Measurements from ENCODE around the gene SMAP1. TPM values are rescaled to one million over a fixed set of nuclear protein-coding genes. Genes with fewer than 3 reads are reported as not detected.

The SMAP1 gene
- total RNA-seq, 2 donors from 2014 or later: 26.0 to 30.3 TPM

GRCh38 chr6:70884074-70884983 is 216.6 kb downstream of the SMAP1 start:
- TF ChIP-seq POLR2A (IDR thresholded peaks at IDR 0.05): no peak
- TF ChIP-seq, protein P1, sequence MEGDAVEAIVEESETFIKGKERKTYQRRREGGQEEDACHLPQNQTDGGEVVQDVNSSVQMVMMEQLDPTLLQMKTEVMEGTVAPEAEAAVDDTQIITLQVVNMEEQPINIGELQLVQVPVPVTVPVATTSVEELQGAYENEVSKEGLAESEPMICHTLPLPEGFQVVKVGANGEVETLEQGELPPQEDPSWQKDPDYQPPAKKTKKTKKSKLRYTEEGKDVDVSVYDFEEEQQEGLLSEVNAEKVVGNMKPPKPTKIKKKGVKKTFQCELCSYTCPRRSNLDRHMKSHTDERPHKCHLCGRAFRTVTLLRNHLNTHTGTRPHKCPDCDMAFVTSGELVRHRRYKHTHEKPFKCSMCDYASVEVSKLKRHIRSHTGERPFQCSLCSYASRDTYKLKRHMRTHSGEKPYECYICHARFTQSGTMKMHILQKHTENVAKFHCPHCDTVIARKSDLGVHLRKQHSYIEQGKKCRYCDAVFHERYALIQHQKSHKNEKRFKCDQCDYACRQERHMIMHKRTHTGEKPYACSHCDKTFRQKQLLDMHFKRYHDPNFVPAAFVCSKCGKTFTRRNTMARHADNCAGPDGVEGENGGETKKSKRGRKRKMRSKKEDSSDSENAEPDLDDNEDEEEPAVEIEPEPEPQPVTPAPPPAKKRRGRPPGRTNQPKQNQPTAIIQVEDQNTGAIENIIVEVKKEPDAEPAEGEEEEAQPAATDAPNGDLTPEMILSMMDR (IDR thresholded peaks at IDR 0.05): peak; percentile 79 to 96 (median 88)
- Histone ChIP-seq H3K4me1 (replicated peaks) (no peaks in the 10 kb centered on the region), H3K4me3 (no peak overlapping the region), H3K27ac (no peak overlapping the region), H3K27me3 (replicated peaks; ENCODE audit: insufficient read depth) (no peaks in the 10 kb centered on the region), H3K36me3 (no peaks in the 10 kb centered on the region), H3K9me3 (no peaks in the 10 kb centered on the region)
- DNase-seq (ENCODE audit: low spot score): peak; percentile 54
- intact Hi-C loops (cut with DNase I): loop anchor here (2.0 kb wide), 1 partner anchor 178 kb away; no protein-coding TSS in a partner anchor
- 46% methylated on average over 17 of the region's 17 CpGs for WGBS

DNA sequence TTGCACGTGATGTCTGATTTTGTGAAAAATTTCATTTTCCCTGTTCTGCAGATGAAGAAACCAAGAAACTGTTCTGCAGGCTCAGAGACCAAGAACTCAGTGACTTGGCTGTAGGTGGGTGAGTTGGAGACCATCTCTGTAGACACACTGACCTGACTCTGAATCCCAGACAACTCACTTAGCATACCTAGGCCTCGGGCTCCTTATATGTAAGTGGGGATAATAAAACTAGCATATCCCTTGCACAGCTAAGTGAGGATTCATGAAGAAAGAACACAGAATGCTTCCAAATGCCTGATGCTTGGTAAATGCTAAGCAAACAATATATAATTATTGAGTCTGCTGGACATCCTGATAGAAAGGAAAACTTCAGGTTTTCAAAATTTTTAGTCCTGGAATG is 218.4 kb downstream of the SMAP1 start:
- Histone ChIP-seq H3K9me3 (no peaks in the 10 kb centered on the region), H3K27me3 (replicated peaks; ENCODE audit: insufficient read depth) (no peaks in the 10 kb centered on the region), H3K27ac (no peak overlapping the region), H3K4me3 (no peak overlapping the region), H3K36me3 (no peaks in the 10 kb centered on the region), H3K4me1 (replicated peaks) (no peaks in the 10 kb centered on the region)
- TF ChIP-seq POLR2A (IDR thresholded peaks at IDR 0.05) (no peak), POLR2AphosphoS5 (IDR thresholded peaks at IDR 0.05) (no peak)
- TF ChIP-seq, protein P1 (IDR thresholded peaks at IDR 0.05): no peak
- intact Hi-C loops (cut with DNase I): loop anchor here (5.0 kb wide), 1 partner anchor 626 kb away; no protein-coding TSS in a partner anchor
- WGBS: 79% methylated on average over 2 of the region's 2 CpGs
- no peak for DNase-seq (ENCODE audit: low spot score)

DNA sequence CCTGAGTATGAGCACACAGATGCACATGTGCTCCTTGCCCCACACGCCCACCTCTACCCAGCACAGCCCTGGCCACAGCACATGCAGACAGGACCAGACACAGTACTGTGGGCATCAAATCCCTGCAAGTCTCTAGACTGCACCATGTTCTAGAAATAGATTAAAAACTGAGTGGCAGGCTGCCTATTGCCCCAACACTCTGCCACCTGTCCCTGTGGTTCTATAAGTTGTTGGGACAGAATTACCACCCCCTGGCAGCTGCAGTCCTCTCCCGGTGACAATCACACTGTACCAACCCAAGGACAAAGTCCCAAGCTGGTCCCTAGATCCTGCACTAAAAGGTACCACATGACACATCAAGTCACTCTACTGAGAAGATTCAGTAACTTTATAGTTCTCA is 219.0 kb downstream of the SMAP1 start:
- 81% methylated on average over 2 of the region's 2 CpGs for WGBS
- DNase-seq (ENCODE audit: low spot score): no peak
- Histone ChIP-seq H3K9me3 (no peaks in the 10 kb centered on the region), H3K4me3 (no peak overlapping the region), H3K27me3 (replicated peaks; ENCODE audit: insufficient read depth) (no peaks in the 10 kb centered on the region), H3K36me3 (no peaks in the 10 kb centered on the region), H3K4me1 (replicated peaks) (no peaks in the 10 kb centered on the region), H3K27ac (no peak overlapping the region)
- intact Hi-C loops (cut with DNase I): loop anchor here (5.0 kb wide), 1 partner anchor 626 kb away; no protein-coding TSS in a partner anchor
- TF ChIP-seq, protein P1 (IDR thresholded peaks at IDR 0.05): no peak
- TF ChIP-seq POLR2AphosphoS5 (IDR thresholded peaks at IDR 0.05) (no peak), POLR2A (IDR thresholded peaks at IDR 0.05) (no peak)

DNA sequence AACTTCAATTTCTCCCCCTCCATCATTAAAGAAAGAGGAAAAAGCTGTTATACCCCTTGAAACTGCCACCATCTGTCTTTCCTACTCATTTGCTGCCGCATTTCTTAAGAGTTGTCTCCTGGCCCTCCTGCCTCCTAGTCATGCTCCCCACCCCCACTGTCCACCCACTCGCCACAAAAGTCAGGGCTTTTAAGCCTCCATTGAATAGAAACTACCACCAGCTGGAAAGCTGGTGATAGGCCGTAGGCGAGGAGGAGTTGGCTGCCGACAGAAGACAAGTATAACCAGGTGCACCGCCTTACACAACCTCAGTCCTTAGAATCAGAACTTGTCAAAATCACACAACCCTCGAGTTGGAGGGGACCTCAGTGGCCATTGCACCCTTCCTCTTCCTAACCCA is 221.6 kb downstream of the SMAP1 start:
- H3K4me3 ChIP-seq: no peak overlapping the region
- intact Hi-C loops (cut with DNase I): loop anchor here (5.0 kb wide), 1 partner anchor 623 kb away; no protein-coding TSS in a partner anchor
- H3K9me3 ChIP-seq: no peaks in the 10 kb centered on the region
- no peak for DNase-seq (ENCODE audit: low spot score)
- H3K36me3 ChIP-seq: no peaks in the 10 kb centered on the region
- no peaks in the 10 kb centered on the region for H3K4me1 ChIP-seq (replicated peaks)
- H3K27me3 ChIP-seq (replicated peaks; ENCODE audit: insufficient read depth): no peaks in the 10 kb centered on the region
- no peak overlapping the region for H3K27ac ChIP-seq
- 93% methylated on average over 7 of the region's 7 CpGs for WGBS
- TF ChIP-seq, protein P1 (IDR thresholded peaks at IDR 0.05): no peak
- TF ChIP-seq POLR2A (IDR thresholded peaks at IDR 0.05) (no peak), POLR2AphosphoS5 (IDR thresholded peaks at IDR 0.05) (no peak)

All from prostate gland (tissue), 2 donors.